ENCODE data around the gene CCDC30.

The CCDC30 gene

GRCh38 chr1:42658877-42659337 is 195.8 kb downstream of the CCDC30 start:
- TF ChIP-seq POLR2A (IDR thresholded peaks at IDR 0.05; ENCODE audit: extremely low read depth, insufficient read length) (no peak), MAX (IDR thresholded peaks at IDR 0.05; ENCODE audit: low read depth, low read length) (no peak), CTCF (IDR thresholded peaks at IDR 0.05; ENCODE audit: low read depth, low read length) (no peak), MYC (IDR thresholded peaks at IDR 0.05; ENCODE audit: low read depth, low read length) (no peak)
- H3K4me3 ChIP-seq (ENCODE audit: low read depth, low read length), result peak overlapping the region; percentile 99
- no peak for DNase-seq (ENCODE audit: low read depth)

GRCh38 chr1:42660907-42661500 is 197.9 kb downstream of the CCDC30 start:
- TF ChIP-seq POLR2A (IDR thresholded peaks at IDR 0.05; ENCODE audit: extremely low read depth, insufficient read length) (no peak), CTCF (IDR thresholded peaks at IDR 0.05; ENCODE audit: low read depth, low read length) (no peak), MAX (IDR thresholded peaks at IDR 0.05; ENCODE audit: low read depth, low read length) (no peak), MYC (IDR thresholded peaks at IDR 0.05; ENCODE audit: low read depth, low read length) (no peak)

GRCh38 chr1:42669936-42670335 is 206.8 kb downstream of the CCDC30 start:
- no peak for TF ChIP-seq MAX (IDR thresholded peaks at IDR 0.05; ENCODE audit: low read depth, low read length)
- TF ChIP-seq MYC (IDR thresholded peaks at IDR 0.05; ENCODE audit: low read depth, low read length), result no peak
- TF ChIP-seq POLR2A (IDR thresholded peaks at IDR 0.05; ENCODE audit: extremely low read depth, insufficient read length), result no peak
- TF ChIP-seq CTCF (IDR thresholded peaks at IDR 0.05; ENCODE audit: low read depth, low read length), result no peak
- H3K4me3 ChIP-seq (ENCODE audit: low read depth, low read length), result no peak overlapping the region
- DNase-seq (ENCODE audit: low read depth), result no peak

More at GRCh38 chr1:42660907-42661500, 197.9 kb downstream of the CCDC30 start:
- H3K4me3 ChIP-seq (ENCODE audit: low read depth, low read length), result peak overlapping the region; percentile 23
- DNase-seq (ENCODE audit: low read depth), result no peak

GRCh38 chr1:42670425-42670824 is 207.3 kb downstream of the CCDC30 start:
- DNase-seq (ENCODE audit: low read depth), result no peak
- no peak overlapping the region for H3K4me3 ChIP-seq (ENCODE audit: low read depth, low read length)

GRCh38 chr1:42674214-42674613 is 211.1 kb downstream of the CCDC30 start:
- TF ChIP-seq MYC (IDR thresholded peaks at IDR 0.05; ENCODE audit: low read depth, low read length), result no peak
- TF ChIP-seq MAX (IDR thresholded peaks at IDR 0.05; ENCODE audit: low read depth, low read length), result no peak
- TF ChIP-seq CTCF (IDR thresholded peaks at IDR 0.05; ENCODE audit: low read depth, low read length), result no peak
- no peak for TF ChIP-seq POLR2A (IDR thresholded peaks at IDR 0.05; ENCODE audit: extremely low read depth, insufficient read length)
- DNase-seq (ENCODE audit: low read depth), result no peak
- no peak overlapping the region for H3K4me3 ChIP-seq (ENCODE audit: low read depth, low read length)

More at GRCh38 chr1:42670425-42670824, 207.3 kb downstream of the CCDC30 start:
- TF ChIP-seq MYC (IDR thresholded peaks at IDR 0.05; ENCODE audit: low read depth, low read length), result no peak
- no peak for TF ChIP-seq MAX (IDR thresholded peaks at IDR 0.05; ENCODE audit: low read depth, low read length)
- no peak for TF ChIP-seq CTCF (IDR thresholded peaks at IDR 0.05; ENCODE audit: low read depth, low read length)
- TF ChIP-seq POLR2A (IDR thresholded peaks at IDR 0.05; ENCODE audit: extremely low read depth, insufficient read length), result no peak
